Uterus (tissue), 2 donors: ENCODE results near the gene MAK.

Source experiments
- CTCF ChIP-seq, 4 experiments: fragments of 200-600 bp in 2 of 4; fragments of 450-650 bp in 2 of 4; sonication (generic) in 2 of 4; IDR thresholded peaks; one replicate each; pipeline ENCODE4 v1.5.1; 2016 to 2019; ENCODE audit warnings: antibody characterized with exemption in 4 of 4, mild to moderate bottlenecking in 2 of 4, moderate library complexity in 1 of 4
- POLR2A ChIP-seq, 2 donors: fragments of 450-650 bp; IDR thresholded peaks; one replicate each; pipeline ENCODE4 v1.6.1; 2016; ENCODE audit warnings: antibody characterized with exemption in 2 of 2, mild to moderate bottlenecking in 1 of 2, moderate library complexity in 1 of 2

- TF ChIP-seq CTCF (IDR thresholded peaks at IDR 0.05), result no peak
- TF ChIP-seq POLR2A (IDR thresholded peaks at IDR 0.05), result no peak
Observed at GRCh38 chr6:10794239-10794638, 44.1 kb downstream of the MAK start.
